Vein endothelial cell (primary cell): ENCODE results near the gene NAV3. TPM values are rescaled to one million over a fixed set of nuclear protein-coding genes. Genes with fewer than 3 reads are reported as not detected.

Experiments used
- total RNA-seq: library from RNA; depleted of rRNA; stranded (reverse); fragments of >200 nt; gene quantifications from 2 replicates; pipeline ENCODE4 v1.2.3, GENCODE V29; 2012

NAV3 gene, protein sequence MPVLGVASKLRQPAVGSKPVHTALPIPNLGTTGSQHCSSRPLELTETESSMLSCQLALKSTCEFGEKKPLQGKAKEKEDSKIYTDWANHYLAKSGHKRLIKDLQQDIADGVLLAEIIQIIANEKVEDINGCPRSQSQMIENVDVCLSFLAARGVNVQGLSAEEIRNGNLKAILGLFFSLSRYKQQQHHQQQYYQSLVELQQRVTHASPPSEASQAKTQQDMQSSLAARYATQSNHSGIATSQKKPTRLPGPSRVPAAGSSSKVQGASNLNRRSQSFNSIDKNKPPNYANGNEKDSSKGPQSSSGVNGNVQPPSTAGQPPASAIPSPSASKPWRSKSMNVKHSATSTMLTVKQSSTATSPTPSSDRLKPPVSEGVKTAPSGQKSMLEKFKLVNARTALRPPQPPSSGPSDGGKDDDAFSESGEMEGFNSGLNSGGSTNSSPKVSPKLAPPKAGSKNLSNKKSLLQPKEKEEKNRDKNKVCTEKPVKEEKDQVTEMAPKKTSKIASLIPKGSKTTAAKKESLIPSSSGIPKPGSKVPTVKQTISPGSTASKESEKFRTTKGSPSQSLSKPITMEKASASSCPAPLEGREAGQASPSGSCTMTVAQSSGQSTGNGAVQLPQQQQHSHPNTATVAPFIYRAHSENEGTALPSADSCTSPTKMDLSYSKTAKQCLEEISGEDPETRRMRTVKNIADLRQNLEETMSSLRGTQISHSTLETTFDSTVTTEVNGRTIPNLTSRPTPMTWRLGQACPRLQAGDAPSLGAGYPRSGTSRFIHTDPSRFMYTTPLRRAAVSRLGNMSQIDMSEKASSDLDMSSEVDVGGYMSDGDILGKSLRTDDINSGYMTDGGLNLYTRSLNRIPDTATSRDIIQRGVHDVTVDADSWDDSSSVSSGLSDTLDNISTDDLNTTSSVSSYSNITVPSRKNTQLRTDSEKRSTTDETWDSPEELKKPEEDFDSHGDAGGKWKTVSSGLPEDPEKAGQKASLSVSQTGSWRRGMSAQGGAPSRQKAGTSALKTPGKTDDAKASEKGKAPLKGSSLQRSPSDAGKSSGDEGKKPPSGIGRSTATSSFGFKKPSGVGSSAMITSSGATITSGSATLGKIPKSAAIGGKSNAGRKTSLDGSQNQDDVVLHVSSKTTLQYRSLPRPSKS (N-terminal part only)
- 33.0 and 53.9 TPM in 2 replicates for total RNA-seq

GRCh38 chr12:77830583-77831351 lies at the start of gene NAV3:
NAV3 (plus strand) TSS chr12:77830894; CDS start chr12:77831462, 568 bp downstream.

